CD4-positive, alpha-beta T cell treated with Interleukin-15 for 1 hour (primary cell): Measurements from ENCODE around the gene PNPLA4.

Experiments used
- DNase-seq: peaks from one replicate; pipeline ENCODE4 v3.0.0-alpha.2; 2020

Gene PNPLA4

GRCh38 chrX:7852166-7852565, 75.0 kb downstream of the PNPLA4 start:
- no peak for DNase-seq
